HepG2 (cell line): Measurements from ENCODE around the gene EMCN. TPM values are rescaled to one million over a fixed set of nuclear protein-coding genes. Genes with fewer than 3 reads are reported as not detected.

Source experiments
- ATAC-seq: fragments of 200-7000 bp; cut with Tn5 transposase; 3 replicates; pipeline ENCODE4 v1.9.1; 2020; ENCODE audit warnings: mild to moderate bottlenecking, moderate library complexity
- BruUV-seq: library from RNA; stranded (reverse); fragments of 400-500 nt; replicated peaks from 2 replicates; lab custom pipeline; 2021; lab: Mats Ljungman, UMichigan
- CTCF ChIA-PET: fragments of 300-600 bp; formaldehyde crosslinking; extraction: SDS; loops from one replicate; lab custom pipeline; 2021; ENCODE audit warnings: low total read pairs, inconsistent platforms, low intra/inter-chr PET ratio; lab: Yijun Ruan, JAX
- POLR2A ChIA-PET: fragments of 350-600 bp; sonication (Branson Sonifier 250); formaldehyde crosslinking; loops from one replicate; lab custom pipeline; 2020; ENCODE audit warnings: antibody characterized with exemption, inconsistent platforms; lab: Yijun Ruan, JAX
- DNase-seq: peaks from one replicate; pipeline ENCODE4 v3.0.0-alpha.2; 2015; ENCODE audit warnings: low spot score
- FAIRE-seq: peaks from 3 replicates; lab custom pipeline; 2011; peaks lifted over from hg19 to GRCh38; lab: Jason Lieb, UNC
- H2AFZ ChIP-seq: one replicate; pipeline ENCODE4 v1.6.1; 2011; ENCODE audit warnings: low read length, inconsistent platforms
- H3K27ac ChIP-seq: fragments of 300-600 bp; 3 replicates; pipeline ENCODE4 v1.8.0; 2011; ENCODE audit warnings: mixed run types, mild to moderate bottlenecking, mixed read lengths, low read length, inconsistent platforms; ENCODE audit not compliant: insufficient read depth; ENCODE audit errors: extremely low read length
- H3K27me3 ChIP-seq, 2 experiments: fragments of 200-600 bp in 1 of 2; 2 replicates in 1 of 2; 3 replicates in 1 of 2; pipeline versions ENCODE4 v1.6.0 to v1.8.0; 2011; ENCODE audit warnings: low read length in 2 of 2, mild to moderate bottlenecking in 2 of 2, moderate library complexity in 2 of 2, inconsistent platforms in 1 of 2; ENCODE audit not compliant: insufficient read depth in 2 of 2, control insufficient read depth in 1 of 2
- H3K36me3 ChIP-seq, 2 experiments: fragments of 200-600 bp in 1 of 2; replicated peaks in 1 of 2; 2 replicates in 1 of 2; 3 replicates in 1 of 2; pipeline versions ENCODE4 v1.5.1 to v1.8.0; 2011; ENCODE audit warnings: low read length in 2 of 2, inconsistent platforms in 1 of 2; ENCODE audit not compliant: insufficient read depth in 2 of 2, control insufficient read depth in 1 of 2
- H3K4me1 ChIP-seq: 2 replicates; pipeline ENCODE4 v1.5.1; 2012; ENCODE audit warnings: low read length, inconsistent platforms; ENCODE audit not compliant: insufficient read depth
- H3K4me2 ChIP-seq: 2 replicates; pipeline ENCODE4 v1.6.0; 2011; ENCODE audit warnings: low read depth, low read length, inconsistent platforms
- H3K4me3 ChIP-seq, 3 experiments: fragments of 200-600 bp in 1 of 3; sonication (generic), shearing (Covaris generic) in 1 of 3; replicated peaks in 1 of 3; 2 replicates each; pipeline ENCODE4 v1.5.1; 2011 to 2016; ENCODE audit warnings: low read length in 3 of 3, inconsistent platforms in 2 of 3, low read depth in 2 of 3, mild to moderate bottlenecking in 2 of 3, control low read depth in 1 of 3, mixed read lengths in 1 of 3; ENCODE audit not compliant: insufficient read depth in 1 of 3
- H3K79me2 ChIP-seq: one replicate; pipeline ENCODE4 v1.6.1; 2011; ENCODE audit warnings: low read length, inconsistent platforms; ENCODE audit not compliant: insufficient read depth
- H3K9ac ChIP-seq: 2 replicates; pipeline ENCODE4 v1.6.0; 2011; ENCODE audit warnings: mild to moderate bottlenecking, low read depth, low read length, inconsistent platforms; ENCODE audit not compliant: insufficient read depth
- H3K9me3 ChIP-seq: 2 replicates; pipeline ENCODE4 v1.5.1; 2012; ENCODE audit warnings: mild to moderate bottlenecking, low read length
- H4K20me1 ChIP-seq: 2 replicates; pipeline ENCODE4 v1.6.0; 2011; ENCODE audit warnings: inconsistent platforms, mild to moderate bottlenecking, low read length, moderate library complexity; ENCODE audit not compliant: insufficient read depth
- CREM ChIP-seq, 2 experiments: sonication (generic) in 1 of 2; formaldehyde crosslinking in 1 of 2; IDR thresholded peaks; 2 replicates each; pipeline versions ENCODE4 v1.4.0 to v1.6.1; 2016 to 2020; ENCODE audit warnings: antibody characterized with exemption in 1 of 2, mild to moderate bottlenecking in 1 of 2, missing genetic modification reagents in 1 of 2
- GTF2F1 ChIP-seq: fragments of 150-350 bp; IDR thresholded peaks from 2 replicates; pipeline ENCODE4 v1.6.1; 2014; ENCODE audit warnings: low read length
- GZF1 ChIP-seq: sonication (generic); formaldehyde crosslinking; IDR thresholded peaks from 2 replicates; pipeline ENCODE4 v1.5.1; 2020; ENCODE audit warnings: mild to moderate bottlenecking, missing genetic modification reagents
- JUN ChIP-seq: sonication (generic); formaldehyde crosslinking; IDR thresholded peaks from 2 replicates; pipeline ENCODE4 v1.4.0; 2020; ENCODE audit warnings: mild to moderate bottlenecking, missing genetic modification reagents
- RAD21 ChIP-seq: fragments of 450-650 bp; formaldehyde crosslinking; IDR thresholded peaks from 2 replicates; pipeline ENCODE4 v1.5.0; 2020; ENCODE audit warnings: mild to moderate bottlenecking
- SMARCC2 ChIP-seq: fragments of 450-650 bp; IDR thresholded peaks from 2 replicates; pipeline ENCODE4 v1.6.1; 2017; ENCODE audit warnings: antibody characterized with exemption, mild to moderate bottlenecking
- XBP1 ChIP-seq: sonication (generic); formaldehyde crosslinking; IDR thresholded peaks from 2 replicates; pipeline ENCODE4 v1.5.0; 2020; ENCODE audit warnings: missing genetic modification reagents
- ZNF263 ChIP-seq: sonication (generic); formaldehyde crosslinking; IDR thresholded peaks from 2 replicates; pipeline ENCODE4 v1.4.0; 2020; ENCODE audit warnings: missing genetic modification reagents
- WGBS: methylation state at CpG from one replicate; pipeline ENCODE4 v1.1.6; 2017; ENCODE audit warnings: low lambda C conversion rate; 5-methylcytosine and 5-hydroxymethylcytosine counted together
- in situ Hi-C: cut with HindIII; loops from 2 replicates; pipeline ENCODE4 v1.10.0; 2017; ENCODE audit warnings: low pct_unique_long_range_greater_than_20kb; ENCODE audit not compliant: extremely low pct_ligation_motif_present
- intact Hi-C: fragments of 100-400 bp; cut with micrococcal nuclease; formaldehyde crosslinking; loops from one replicate; pipeline ENCODE4 v1.10.0; 2022; ENCODE audit not compliant: unreplicated experiment
- polyA plus RNA-seq, 8 experiments: library from polyadenylated mRNA; depleted of rRNA in 3 of 8; stranded (reverse) in 7 of 8; unstranded in 1 of 8; fragments of >200 nt; fragmentation: Illumina TruSeq in 4 of 8; extraction: Trizol in 4 of 8; gene quantifications; 2 replicates each; pipeline versions ENCODE4 v1.2.1 to v1.2.3, GENCODE V29; 2011 to 2016; ENCODE audit warnings: low read depth in 4 of 8, missing spikeins in 1 of 8, mixed read lengths in 1 of 8; ENCODE audit not compliant: insufficient read depth in 1 of 8
- total RNA-seq, 5 experiments: library from RNA; depleted of rRNA; stranded (reverse); fragments of >200 nt; fragmentation: Illumina TruSeq; extraction: Trizol; gene quantifications; 2 replicates each; pipeline ENCODE4 v1.2.3, GENCODE V29; 2016; ENCODE audit warnings: low read depth in 1 of 5
- TF ChIP-seq, protein P1 (sequence below): IDR thresholded peaks from 2 replicates; pipeline ENCODE4 v1.6.1; 2016; ENCODE audit warnings: low read depth
- TF ChIP-seq, protein P2 (sequence below): sonication (generic); formaldehyde crosslinking; IDR thresholded peaks from 2 replicates; pipeline ENCODE4 v1.8.1; 2023; ENCODE audit warnings: mild to moderate bottlenecking, missing genetic modification reagents

Gene EMCN
- total and polyA plus RNA-seq, 2 of the 13 experiments (the other 11 are each of a cell fraction or from before 2014, with no cell fraction given) = not detected

DNA sequence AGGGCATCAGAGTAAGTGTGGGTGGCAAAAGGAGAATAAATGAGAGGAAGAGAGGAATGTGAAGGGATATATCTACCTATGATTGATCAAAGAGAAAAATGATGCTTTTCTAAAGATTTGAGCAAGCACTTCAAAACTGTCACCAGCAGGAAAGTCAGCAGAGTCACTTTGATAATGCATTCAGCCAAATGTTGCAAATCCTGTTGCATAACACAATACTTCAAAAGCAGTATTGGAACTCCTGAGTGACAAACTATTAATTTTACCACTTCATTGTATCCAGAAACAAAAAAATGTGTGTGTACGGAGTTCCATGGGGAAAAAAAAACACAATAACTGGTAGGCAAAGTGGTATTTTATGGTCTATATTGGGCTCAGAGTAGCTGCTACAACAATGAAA lies 160.3 kb downstream of the EMCN start:
- 0% methylated on average over 1 of the region's 1 CpG for WGBS
- TF ChIP-seq CREM (IDR thresholded peaks at IDR 0.05) (no peak), CREM (CRISPR knock-in tag; IDR thresholded peaks at IDR 0.05) (no peak), GZF1 (CRISPR knock-in tag) (no peak), SMARCC2 (no peak), JUN (CRISPR knock-in tag) (no peak), ZNF263 (CRISPR knock-in tag) (no peak), GTF2F1 (no peak), XBP1 (CRISPR knock-in tag) (no peak), RAD21 (CRISPR knock-in tag) (no peak)
- TF ChIP-seq, protein P1, sequence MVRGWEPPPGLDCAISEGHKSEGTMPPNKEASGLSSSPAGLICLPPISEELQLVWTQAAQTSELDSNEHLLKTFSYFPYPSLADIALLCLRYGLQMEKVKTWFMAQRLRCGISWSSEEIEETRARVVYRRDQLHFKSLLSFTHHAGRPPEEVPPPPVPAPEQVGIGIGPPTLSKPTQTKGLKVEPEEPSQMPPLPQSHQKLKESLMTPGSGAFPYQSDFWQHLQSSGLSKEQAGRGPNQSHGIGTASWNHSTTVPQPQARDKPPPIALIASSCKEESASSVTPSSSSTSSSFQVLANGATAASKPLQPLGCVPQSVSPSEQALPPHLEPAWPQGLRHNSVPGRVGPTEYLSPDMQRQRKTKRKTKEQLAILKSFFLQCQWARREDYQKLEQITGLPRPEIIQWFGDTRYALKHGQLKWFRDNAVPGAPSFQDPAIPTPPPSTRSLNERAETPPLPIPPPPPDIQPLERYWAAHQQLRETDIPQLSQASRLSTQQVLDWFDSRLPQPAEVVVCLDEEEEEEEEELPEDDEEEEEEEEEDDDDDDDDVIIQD (CRISPR knock-in tag) = no peak
- TF ChIP-seq, protein P2, sequence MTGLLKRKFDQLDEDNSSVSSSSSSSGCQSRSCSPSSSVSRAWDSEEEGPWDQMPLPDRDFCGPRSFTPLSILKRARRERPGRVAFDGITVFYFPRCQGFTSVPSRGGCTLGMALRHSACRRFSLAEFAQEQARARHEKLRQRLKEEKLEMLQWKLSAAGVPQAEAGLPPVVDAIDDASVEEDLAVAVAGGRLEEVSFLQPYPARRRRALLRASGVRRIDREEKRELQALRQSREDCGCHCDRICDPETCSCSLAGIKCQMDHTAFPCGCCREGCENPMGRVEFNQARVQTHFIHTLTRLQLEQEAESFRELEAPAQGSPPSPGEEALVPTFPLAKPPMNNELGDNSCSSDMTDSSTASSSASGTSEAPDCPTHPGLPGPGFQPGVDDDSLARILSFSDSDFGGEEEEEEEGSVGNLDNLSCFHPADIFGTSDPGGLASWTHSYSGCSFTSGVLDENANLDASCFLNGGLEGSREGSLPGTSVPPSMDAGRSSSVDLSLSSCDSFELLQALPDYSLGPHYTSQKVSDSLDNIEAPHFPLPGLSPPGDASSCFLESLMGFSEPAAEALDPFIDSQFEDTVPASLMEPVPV (CRISPR knock-in tag) = no peak
- DNase-seq (no peak), FAIRE-seq (no peak), ATAC-seq (no peak)
- Histone ChIP-seq H3K27ac (no peak overlapping the region), H2AFZ (no peak overlapping the region), H4K20me1 (no peaks in the 10 kb centered on the region), H3K9me3 (no peaks in the 10 kb centered on the region), H3K4me3 (no peak overlapping the region), H3K4me2 (no peak overlapping the region), H3K79me2 (no peaks in the 10 kb centered on the region), H3K27me3 (no peaks in the 10 kb centered on the region; a peak in 1 of 5 replicates), H3K9ac (no peak overlapping the region), H3K36me3 (no peaks in the 10 kb centered on the region), H3K4me1 (no peaks in the 10 kb centered on the region)
- in situ Hi-C loops = no loop called here
- intact Hi-C loops = no loop called here
- ChIA-PET CTCF (no interaction called here), POLR2A (no interaction called here)
- BruUV-seq = no TSS peak
